IMR-90 (cell line): ENCODE results near the gene RAB30.

Experiments
- CEBPB ChIP-seq: IDR thresholded peaks from 2 replicates; pipeline ENCODE4 v1.6.1; 2012; ENCODE audit warnings: low read depth, low read length, improper control_type of control experiment
- CTCF ChIP-seq: conservative IDR thresholded peaks from 2 replicates; pipeline ENCODE4 v1.5.1; 2012; ENCODE audit warnings: mild to moderate bottlenecking, low read depth, low read length, improper control_type of control experiment
- ELK1 ChIP-seq: fragments of 150-350 bp; IDR thresholded peaks from 2 replicates; pipeline ENCODE4 v1.6.1; 2016; ENCODE audit warnings: low read depth, mild to moderate bottlenecking, low read length, moderate library complexity, borderline replicate concordance
- POLR2A ChIP-seq: IDR thresholded peaks from 2 replicates; pipeline ENCODE4 v1.6.1; 2012; ENCODE audit warnings: mild to moderate bottlenecking, low read depth, low read length
- RAD21 ChIP-seq: IDR thresholded peaks from 2 replicates; pipeline ENCODE4 v1.6.1; 2012; ENCODE audit warnings: low read length, improper control_type of control experiment
- RCOR1 ChIP-seq: IDR thresholded peaks from 2 replicates; pipeline ENCODE4 v1.6.1; 2012; ENCODE audit warnings: mild to moderate bottlenecking, low read length, improper control_type of control experiment; ENCODE audit not compliant: insufficient replicate concordance
- RFX5 ChIP-seq: IDR thresholded peaks from 2 replicates; pipeline ENCODE4 v1.8.0; 2012; ENCODE audit warnings: low read depth, mild to moderate bottlenecking, low read length, moderate library complexity
- USF2 ChIP-seq: fragments of 150-350 bp; IDR thresholded peaks from 2 replicates; pipeline ENCODE4 v1.6.1; 2017; ENCODE audit warnings: mild to moderate bottlenecking, antibody characterized with exemption, low read length, low read depth

GRCh38 chr11:83060965-83061364 is 10.7 kb downstream of the RAB30 start:
- TF ChIP-seq CTCF (no peak), POLR2A (no peak), CEBPB (no peak), RAD21 (no peak), RCOR1 (no peak), USF2 (no peak), ELK1 (no peak), RFX5 (no peak)
